ENCODE measurements around the gene WDR5.

GRCh38 chr9:134152488-134152887 lies 16.6 kb downstream of the WDR5 start:
- TF ChIP-seq EZH2 (optimal IDR thresholded peaks at IDR 0.05; ENCODE audit: low read depth, low read length) (no peak), CTCF (IDR thresholded peaks at IDR 0.05; ENCODE audit: low read length) (no peak)
